ENCODE data around the gene PKNOX1. TPM values are rescaled to one million over a fixed set of nuclear protein-coding genes. Genes with fewer than 3 reads are reported as not detected.
A peak's percentile ranks its signal among the peaks of the same experiment; 100 is the strongest.
"Not testable (repeated sequence)": the region's sequence is repeated elsewhere in the genome, so short reads cannot be mapped to it uniquely, and the experiment has no call there.

The PKNOX1 gene, protein sequence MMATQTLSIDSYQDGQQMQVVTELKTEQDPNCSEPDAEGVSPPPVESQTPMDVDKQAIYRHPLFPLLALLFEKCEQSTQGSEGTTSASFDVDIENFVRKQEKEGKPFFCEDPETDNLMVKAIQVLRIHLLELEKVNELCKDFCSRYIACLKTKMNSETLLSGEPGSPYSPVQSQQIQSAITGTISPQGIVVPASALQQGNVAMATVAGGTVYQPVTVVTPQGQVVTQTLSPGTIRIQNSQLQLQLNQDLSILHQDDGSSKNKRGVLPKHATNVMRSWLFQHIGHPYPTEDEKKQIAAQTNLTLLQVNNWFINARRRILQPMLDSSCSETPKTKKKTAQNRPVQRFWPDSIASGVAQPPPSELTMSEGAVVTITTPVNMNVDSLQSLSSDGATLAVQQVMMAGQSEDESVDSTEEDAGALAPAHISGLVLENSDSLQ
- polyA plus RNA-seq = 13.1 TPM

DNA sequence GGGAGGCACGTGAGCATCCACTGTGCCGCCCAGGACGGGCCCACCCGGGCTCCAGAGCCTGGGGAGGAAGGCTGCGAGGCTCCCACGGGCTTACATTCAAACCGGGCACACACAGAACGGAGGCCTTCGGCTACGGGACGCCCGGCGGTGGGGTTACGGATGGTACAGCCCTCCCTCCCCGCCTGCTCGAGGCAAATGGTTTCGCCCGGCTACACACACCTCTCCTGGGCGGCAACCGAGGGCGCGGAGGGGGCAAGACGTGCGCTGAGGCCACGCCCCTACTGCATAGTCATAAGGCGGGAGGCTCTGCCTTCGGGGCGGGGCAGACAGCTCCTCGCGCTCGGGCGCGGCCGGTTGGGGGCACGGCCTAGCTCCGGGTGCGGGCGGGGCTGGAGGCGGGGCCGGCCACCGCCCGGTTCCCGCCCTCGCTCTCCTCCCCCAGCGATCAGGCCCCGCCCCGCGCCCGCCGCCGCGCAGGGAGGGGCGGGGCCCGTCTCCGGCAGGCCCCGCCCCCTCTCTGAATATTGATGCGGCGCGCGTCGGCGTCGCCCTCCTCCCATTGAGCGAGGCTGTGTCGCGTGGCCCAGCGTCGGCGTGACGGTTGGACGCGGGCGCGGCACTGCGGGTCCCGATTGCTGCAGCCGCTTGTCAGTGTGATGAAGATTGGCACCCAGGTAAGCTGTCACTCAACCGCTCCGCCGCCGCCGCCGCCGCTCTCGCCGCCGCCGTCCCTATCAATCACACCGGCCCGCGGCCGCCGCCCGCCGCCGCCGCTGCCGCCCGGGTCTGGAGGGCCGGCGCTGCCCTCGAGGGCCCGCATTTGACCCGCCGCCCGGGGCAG lies at the start of gene PKNOX1:
TSS of gene PKNOX1 (plus strand) at position 572 of the 841 bp plus-strand sequence. CDS start 29,820 bp downstream, outside the sequence.
- H3K4me3 Mint-ChIP-seq = peak within 1 kb of the TSS; percentile 90 to 94 (median 92)
- H3K36me3 Mint-ChIP-seq = peaks cover 2% of the 10 kb centered on the region
- H3K27ac Mint-ChIP-seq = peak within 1 kb of the TSS; percentile 73 to 92 (median 88)
- no peaks in the 10 kb centered on the region for H3K27me3 Mint-ChIP-seq
- H3K4me1 Mint-ChIP-seq = peaks cover 13 to 17% (median 16%) of the 10 kb centered on the region in 3 donors
- no peaks in the 10 kb centered on the region for H3K9me3 Mint-ChIP-seq

DNA sequence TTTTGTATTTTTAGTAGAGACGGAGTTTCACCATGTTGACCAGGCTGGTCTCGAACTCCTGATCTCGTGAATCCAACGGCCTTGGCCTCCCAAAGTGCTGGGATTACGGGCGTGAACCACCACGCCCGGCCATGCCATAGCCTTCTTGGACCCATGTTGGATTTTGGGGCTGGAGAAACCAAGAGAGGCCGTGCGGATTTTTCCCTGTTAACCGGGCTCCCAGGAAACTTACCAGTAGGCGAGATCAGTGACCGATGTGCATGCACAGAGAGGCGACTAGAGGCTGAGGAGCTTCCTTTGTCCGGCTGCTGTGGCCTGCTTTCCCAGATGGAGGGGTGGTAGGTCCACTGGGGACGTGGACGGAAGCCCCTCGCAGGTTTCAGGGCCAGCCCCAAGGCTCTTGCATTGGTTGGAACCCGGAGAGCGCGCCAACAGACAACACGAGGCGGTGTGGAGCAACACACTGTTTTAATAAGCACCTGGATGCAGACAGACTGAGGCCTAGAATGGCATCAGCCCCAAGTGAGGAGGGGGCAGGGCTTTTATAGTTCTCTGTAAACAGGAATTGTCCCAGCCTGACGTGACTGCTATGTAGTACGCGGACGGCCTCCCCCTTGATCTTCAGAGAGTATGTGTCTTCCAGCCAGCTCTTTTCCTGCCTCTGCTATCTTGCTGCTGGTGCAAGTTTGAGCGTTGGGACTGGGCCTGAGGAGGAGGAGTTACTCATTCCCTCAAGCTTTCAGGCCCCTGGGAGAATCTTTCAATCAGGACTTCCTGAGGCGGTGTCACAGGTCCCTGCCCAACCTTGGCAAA lies 49.0 kb upstream of the PKNOX1 start, which contains the start of gene ERVH48-1:
TSS of gene ERVH48-1 (minus strand) at position 517 of the 813 bp plus-strand sequence. CDS start 6,624 bp downstream, outside the sequence.
- Mint-ChIP-seq H3K36me3 (no peaks in the 10 kb centered on the region), H3K4me1 (peaks cover 6 to 12% (median 9%) of the 10 kb centered on the region in 3 donors), H3K4me3 (no peak within 1 kb of the TSS), H3K9me3 (no peaks in the 10 kb centered on the region), H3K27ac (no peak within 1 kb of the TSS), H3K27me3 (no peaks in the 10 kb centered on the region)

DNA sequence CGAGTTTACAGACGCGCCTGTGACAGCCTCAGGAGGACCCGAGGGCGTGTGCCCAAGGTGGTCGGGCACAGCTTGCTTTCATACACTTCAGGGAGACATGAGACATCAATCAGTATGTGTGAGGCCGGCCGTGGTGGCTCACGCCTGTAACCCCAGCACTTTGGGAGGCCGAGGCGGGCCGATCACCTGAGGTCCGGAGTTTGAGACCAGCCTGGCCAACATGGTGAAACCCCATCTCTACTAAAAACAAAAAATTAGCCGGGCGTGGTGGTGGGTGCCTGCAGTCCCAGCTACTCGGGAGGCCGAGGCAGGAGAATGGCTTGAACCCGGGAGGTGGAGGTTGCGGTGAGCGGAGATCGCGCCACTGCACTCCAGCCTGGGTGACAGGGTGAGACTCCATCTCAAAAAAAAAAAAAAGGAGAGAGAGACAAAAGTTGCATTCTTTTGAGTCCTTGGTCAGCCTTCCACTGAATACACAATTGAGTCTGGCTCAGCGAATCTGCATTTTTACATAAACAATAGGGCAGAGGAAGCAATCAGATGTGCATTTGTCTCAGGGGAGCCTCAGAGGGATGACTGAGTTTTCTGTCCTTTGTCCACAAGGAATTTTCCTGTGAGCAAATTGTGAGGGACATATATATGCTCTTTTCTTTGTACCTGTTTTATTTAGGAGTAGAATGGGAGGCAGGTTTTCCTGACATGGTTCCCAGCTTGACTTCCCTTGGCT lies 46.7 kb upstream of the PKNOX1 start:
- not testable (repeated sequence) for H3K27me3 Mint-ChIP-seq, H3K9me3 Mint-ChIP-seq, H3K27ac Mint-ChIP-seq, H3K36me3 Mint-ChIP-seq, H3K4me3 Mint-ChIP-seq
- peaks cover 6 to 12% (median 9%) of the 10 kb centered on the region in 3 donors for H3K4me1 Mint-ChIP-seq

DNA sequence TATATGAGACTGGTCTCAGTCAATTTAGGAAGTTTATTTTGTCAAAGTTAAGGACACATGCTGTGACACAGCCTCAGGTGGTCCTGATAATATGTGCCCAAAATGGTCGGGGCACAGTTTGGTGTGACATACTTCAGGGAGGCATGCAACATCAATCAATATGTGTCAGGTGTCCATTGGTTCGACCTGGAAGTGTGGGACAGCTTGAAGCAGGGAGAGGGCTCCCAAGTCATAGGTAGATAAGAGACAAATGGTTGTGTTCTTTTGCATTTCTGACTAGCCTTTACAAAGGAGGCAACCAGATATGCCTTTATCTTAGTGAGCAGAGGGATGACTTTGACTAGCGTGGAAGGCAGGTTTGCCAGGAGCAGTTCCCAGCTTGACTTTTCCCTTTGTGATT lies 44.4 kb upstream of the PKNOX1 start:
- Mint-ChIP-seq H3K27me3 (no peaks in the 10 kb centered on the region), H3K36me3 (no peaks in the 10 kb centered on the region), H3K9me3 (no peaks in the 10 kb centered on the region), H3K4me3 (no peak overlapping the region), H3K27ac (no peak overlapping the region), H3K4me1 (peaks cover 0 to 4% (median 0%) of the 10 kb centered on the region in 3 donors)

DNA sequence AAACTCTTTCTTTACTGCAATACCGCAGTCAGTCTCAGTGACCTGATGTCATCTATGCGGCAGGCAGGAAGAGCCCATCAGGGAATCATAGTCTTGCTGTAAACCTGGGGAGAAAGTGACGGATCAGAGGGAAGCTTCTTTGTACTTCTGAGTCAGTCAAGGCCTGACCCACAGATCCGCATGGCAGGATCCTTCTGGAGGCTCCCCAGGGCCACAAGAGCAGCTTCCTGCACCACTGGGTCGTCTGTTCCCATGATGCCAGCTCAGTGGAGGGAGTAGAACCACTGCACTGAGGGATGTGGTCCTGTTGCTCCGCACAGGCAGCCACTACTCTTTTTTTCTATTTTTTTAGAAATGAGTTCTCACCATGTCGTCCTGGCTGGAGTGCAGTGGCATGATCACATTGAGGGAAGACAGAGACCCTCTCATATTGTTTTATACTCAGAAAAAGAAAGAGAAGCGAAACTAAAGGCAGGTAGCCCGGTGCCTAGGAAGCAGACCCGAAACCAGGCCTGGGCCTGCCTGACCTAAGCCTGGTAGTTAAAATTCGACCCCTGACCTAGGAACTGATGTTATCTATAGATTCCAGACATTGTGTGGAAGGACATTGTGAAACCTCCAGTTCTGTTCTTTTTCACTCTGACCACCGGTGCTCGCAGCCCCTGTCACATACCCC lies 42.7 kb upstream of the PKNOX1 start:
- no peaks in the 10 kb centered on the region for H3K27me3 Mint-ChIP-seq
- H3K4me1 Mint-ChIP-seq = peaks cover under 1 to 5% (median 4%) of the 10 kb centered on the region in 3 donors
- H3K4me3 Mint-ChIP-seq = peak overlapping the region in 1 of 4 donors; percentile 32
- no peaks in the 10 kb centered on the region for H3K36me3 Mint-ChIP-seq
- no peak overlapping the region for H3K27ac Mint-ChIP-seq
- H3K9me3 Mint-ChIP-seq = no peaks in the 10 kb centered on the region

DNA sequence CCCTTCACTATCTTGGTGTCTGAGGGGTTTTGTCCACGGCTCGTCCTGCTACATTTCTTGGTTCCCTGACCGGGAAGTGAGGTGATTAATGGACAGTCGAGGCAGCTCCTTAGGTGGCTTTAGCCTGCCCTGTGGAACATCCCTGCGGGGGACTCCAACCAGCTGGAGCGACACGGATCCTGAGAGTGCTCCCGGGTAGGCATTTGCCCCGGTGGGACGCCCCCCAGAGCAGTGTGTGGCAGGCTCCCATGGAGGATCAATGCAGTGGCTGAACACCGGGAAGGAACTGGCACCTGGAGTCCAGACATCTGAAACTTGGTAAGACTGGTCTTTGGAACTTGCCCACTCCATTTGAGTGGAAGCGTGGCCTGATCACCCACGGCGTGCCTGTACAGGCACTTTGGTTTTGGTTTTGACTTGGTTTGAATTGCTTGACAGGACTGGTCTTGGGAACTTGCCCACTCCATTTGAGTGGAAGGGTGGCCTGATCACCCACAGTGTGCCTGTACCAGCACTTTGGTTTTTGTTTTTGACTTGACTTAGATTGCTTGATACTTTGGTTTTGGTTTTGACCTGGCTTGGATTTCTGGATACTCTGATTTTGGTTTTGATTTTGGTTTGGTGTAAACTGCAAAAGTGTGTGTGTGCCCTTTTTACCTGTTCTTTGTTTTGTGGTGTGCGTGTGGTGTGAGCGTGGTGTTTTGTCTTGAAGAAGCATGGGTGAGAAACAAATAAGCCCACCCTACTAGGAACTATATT lies 41.8 kb upstream of the PKNOX1 start:
- Mint-ChIP-seq H3K4me3 (peak overlapping the region in 1 of 4 donors; percentile 43), H3K4me1 (peaks cover 9 to 14% (median 12%) of the 10 kb centered on the region in 3 donors)
- not testable (repeated sequence) for H3K36me3 Mint-ChIP-seq, H3K27me3 Mint-ChIP-seq, H3K9me3 Mint-ChIP-seq, H3K27ac Mint-ChIP-seq

DNA sequence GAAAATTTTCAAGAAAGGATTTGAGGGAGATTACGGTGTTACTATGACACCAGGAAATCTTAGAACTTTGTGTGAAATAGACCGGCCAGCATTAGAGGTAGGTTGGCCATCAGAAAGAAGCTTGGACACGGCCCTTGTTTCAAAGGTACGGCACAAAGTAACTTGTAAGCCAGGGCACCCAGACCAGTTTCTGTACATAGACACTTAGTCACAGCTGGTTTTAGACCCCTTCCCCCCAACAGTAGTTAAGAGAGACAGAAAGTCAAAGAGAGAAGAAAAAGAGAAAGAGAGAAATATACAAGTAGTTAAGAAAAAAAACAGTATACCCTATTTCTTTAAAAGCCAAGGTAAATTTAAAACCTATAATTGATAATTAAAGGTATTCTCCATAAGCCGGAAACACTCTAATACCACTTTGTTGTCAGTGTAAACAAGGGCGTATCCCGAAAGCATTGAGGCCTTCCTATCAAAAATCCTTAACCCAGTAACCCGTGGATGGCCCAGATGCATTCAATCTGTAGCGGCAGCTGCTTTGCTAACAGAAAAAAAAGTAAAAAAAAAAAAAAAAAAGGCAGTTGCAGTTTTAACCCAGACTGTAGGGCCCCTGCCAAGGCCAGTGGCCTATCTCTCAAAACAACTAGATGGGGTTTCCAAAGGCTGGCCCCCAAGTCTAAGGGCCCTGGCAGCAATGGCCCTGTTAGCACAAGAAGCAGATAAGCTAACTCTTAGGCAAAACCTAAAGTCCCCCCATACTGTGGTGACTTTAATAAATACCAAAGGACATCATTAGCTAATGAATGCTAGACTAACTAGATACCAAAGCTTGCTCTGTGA lies 41.0 kb upstream of the PKNOX1 start:
- not testable (repeated sequence) for H3K9me3 Mint-ChIP-seq, H3K27me3 Mint-ChIP-seq, H3K27ac Mint-ChIP-seq, H3K36me3 Mint-ChIP-seq
- Mint-ChIP-seq H3K4me1 (peaks cover 9 to 17% (median 14%) of the 10 kb centered on the region in 3 donors), H3K4me3 (peak overlapping the region in 1 of 4 donors; percentile 43)

DNA sequence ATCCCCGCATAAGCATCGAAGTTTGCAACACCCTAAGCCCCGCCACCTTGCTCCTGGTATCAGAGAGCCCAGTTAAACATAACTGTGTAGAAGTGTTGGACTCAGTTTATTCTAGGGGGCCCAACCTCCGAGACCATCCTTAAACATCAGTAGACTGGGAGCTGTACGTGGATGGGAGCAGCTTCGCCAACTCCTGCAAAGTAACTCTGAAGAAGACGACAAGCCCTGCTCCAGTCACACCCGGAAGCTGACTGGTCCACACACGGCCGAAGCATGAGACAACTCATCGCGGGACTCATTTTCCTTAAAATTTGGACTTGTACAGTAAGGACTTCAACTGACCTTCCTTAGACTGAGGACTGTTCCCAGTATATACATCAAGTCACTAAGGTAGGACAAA lies 40.4 kb upstream of the PKNOX1 start:
- not testable (repeated sequence) for H3K4me3 Mint-ChIP-seq, H3K36me3 Mint-ChIP-seq, H3K9me3 Mint-ChIP-seq, H3K27ac Mint-ChIP-seq, H3K27me3 Mint-ChIP-seq
- peaks cover 9 to 17% (median 14%) of the 10 kb centered on the region in 3 donors for H3K4me1 Mint-ChIP-seq

DNA sequence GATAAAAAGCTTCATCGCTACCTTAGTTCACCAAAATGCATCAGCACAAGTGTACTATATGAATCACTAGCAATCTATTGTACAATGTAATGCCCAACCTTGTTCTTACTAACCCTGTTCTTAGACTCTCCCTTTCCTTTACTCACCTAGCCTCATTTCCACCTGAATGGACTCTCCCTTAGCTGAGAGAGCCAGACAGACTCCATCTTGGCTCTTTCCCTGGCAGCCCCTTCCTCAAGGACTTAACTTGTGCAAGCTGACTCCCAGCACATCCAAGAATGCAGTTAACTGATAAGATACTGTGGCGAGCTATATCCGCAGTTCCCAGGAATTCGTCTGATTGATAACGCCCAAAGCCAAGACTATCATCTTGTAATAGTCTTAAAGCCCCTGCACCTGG lies 38.0 kb upstream of the PKNOX1 start:
- H3K4me3 Mint-ChIP-seq, H3K27me3 Mint-ChIP-seq: not testable (repeated sequence)
- peak overlapping the region in 1 of 3 donors; percentile 28 for H3K27ac Mint-ChIP-seq

DNA sequence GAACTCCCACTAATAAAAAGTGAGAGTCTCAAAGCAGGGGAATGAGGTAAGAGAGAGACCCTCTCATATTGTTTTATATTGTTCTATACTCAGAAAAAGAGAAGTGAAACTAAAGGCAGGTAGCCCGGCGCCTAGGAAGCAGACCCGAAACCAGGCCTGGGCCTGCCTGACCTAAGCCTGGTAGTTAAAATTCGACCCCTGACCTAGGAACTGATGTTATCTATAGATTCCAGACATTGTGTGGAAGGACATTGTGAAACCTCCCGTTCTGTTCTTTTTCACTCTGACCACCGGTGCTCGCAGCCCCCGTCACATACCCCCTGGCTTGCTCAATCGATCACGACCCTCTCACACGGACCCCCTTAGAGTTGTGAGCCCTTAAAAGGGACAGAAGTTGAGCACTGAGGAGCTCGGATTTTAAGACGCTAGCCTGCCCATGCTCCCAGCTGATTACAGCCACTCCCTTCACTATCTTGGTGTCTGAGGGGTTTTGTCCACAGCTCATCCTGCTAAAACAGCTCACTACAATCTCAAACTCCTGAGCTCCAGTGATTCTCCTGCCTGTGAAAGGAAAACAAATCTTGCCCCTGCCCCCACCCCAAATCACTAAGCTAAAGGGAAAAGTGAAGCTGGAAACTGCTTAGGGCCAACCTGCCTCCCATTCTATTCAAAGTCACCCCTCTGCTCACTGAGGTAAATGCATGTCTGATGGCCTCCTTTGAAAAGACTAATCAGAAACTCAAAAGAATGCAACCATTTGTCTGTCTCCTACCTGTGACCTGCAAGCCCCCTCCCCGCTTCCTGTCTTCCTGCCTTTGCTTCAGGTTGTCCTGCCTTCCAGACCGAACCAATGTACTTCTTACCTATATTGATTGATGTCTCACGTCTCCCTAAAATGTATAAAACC lies 37.1 kb upstream of the PKNOX1 start:
- not testable (repeated sequence) for H3K27me3 Mint-ChIP-seq, H3K9me3 Mint-ChIP-seq, H3K36me3 Mint-ChIP-seq
- H3K4me1 Mint-ChIP-seq = peaks cover 9 to 17% (median 16%) of the 10 kb centered on the region in 3 donors
- peak overlapping the region in 1 of 4 donors; percentile 19 for H3K4me3 Mint-ChIP-seq
- H3K27ac Mint-ChIP-seq = peak overlapping the region; percentile 1 to 80 (median 11)

More for the DNA sequence above, 38.0 kb upstream of the PKNOX1 start:
- H3K9me3 Mint-ChIP-seq, H3K36me3 Mint-ChIP-seq: not testable (repeated sequence)
- H3K4me1 Mint-ChIP-seq = peaks cover 9 to 17% (median 16%) of the 10 kb centered on the region in 3 donors

DNA sequence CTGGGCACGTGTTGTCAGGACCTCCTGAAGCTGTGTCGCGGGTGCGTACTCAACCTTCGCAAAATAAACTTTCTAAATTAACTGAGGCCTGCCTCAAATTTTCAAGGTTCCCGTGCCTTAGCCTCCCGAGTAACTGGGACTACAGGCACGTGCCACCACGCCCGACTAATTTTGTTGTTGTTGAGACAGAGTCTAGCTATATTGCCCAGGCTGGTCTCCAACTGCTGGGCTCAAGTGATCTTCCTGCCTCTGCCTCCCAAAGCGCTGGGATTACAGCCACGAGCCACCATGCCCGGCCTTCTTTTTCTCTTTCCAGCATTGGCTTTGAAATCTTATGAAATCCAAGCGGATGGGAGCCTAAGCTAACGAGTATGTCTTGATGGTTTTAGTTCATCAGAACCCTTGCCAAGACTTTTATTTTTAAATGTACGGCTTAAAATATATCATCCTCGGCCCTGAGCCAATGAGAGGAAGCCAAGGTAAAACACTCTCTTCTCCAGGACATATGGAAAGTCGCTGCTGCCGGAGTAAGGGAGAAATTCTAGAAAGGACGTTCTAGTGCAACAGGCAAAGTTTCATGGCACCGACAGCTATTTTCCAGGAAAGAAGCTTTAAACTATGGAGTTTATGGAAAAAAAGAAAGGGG lies 36.3 kb upstream of the PKNOX1 start:
- H3K4me1 Mint-ChIP-seq = peaks cover 9 to 16% (median 13%) of the 10 kb centered on the region in 3 donors
- H3K27ac Mint-ChIP-seq = peak overlapping the region in 1 of 3 donors; percentile 1
- no peaks in the 10 kb centered on the region for H3K9me3 Mint-ChIP-seq
- no peaks in the 10 kb centered on the region for H3K27me3 Mint-ChIP-seq
- peaks cover 4% of the 10 kb centered on the region for H3K36me3 Mint-ChIP-seq
- H3K4me3 Mint-ChIP-seq = no peak overlapping the region
